Upper lobe of left lung (tissue), 6 donors: ENCODE data around the gene MSMO1. TPM values are rescaled to one million over a fixed set of nuclear protein-coding genes. Genes with fewer than 3 reads are reported as not detected.

Source experiments
- ATAC-seq, 2 donors: fragments of 200-7000 bp; cut with Tn5 transposase; one replicate each; pipeline ENCODE4 v1.9.1; 2022; ENCODE audit warnings: mild to moderate bottlenecking in 2 of 2, moderate library complexity in 2 of 2; ENCODE audit not compliant: low FRiP score in 2 of 2
- DNase-seq, 2 donors: peaks; one replicate each; pipeline ENCODE4 v3.0.0-alpha.2; 2019 to 2020
- H3K27ac ChIP-seq, 4 donors: fragments of 200-600 bp; sonication (generic); one replicate each; pipeline ENCODE4 v1.5.1; 2016 to 2019
- H3K27me3 ChIP-seq, 4 donors: fragments of 200-600 bp; sonication (generic); one replicate each; pipeline ENCODE4 v1.5.1; 2017 to 2019
- H3K36me3 ChIP-seq, 4 donors: fragments of 200-600 bp; sonication (generic); one replicate each; pipeline ENCODE4 v1.5.1; 2016 to 2019
- H3K4me1 ChIP-seq, 4 donors: fragments of 200-600 bp; sonication (generic); one replicate each; pipeline ENCODE4 v1.5.1; 2018 to 2019
- H3K4me3 ChIP-seq, 4 donors: fragments of 200-600 bp; sonication (generic); one replicate each; pipeline ENCODE4 v1.5.1; 2017 to 2019; ENCODE audit warnings: mild to moderate bottlenecking in 2 of 4, moderate library complexity in 1 of 4
- H3K9me3 ChIP-seq, 4 donors: fragments of 200-600 bp; sonication (generic); one replicate each; pipeline ENCODE4 v1.5.1; 2018 to 2019
- CTCF ChIP-seq, 6 experiments: fragments of 450-650 bp in 4 of 6; fragments of 200-600 bp in 2 of 6; sonication (generic) in 2 of 6; IDR thresholded peaks; one replicate each; pipeline ENCODE4 v1.5.1; 2016 to 2019; ENCODE audit warnings: antibody characterized with exemption in 6 of 6
- EP300 ChIP-seq, 4 donors: sonication (generic); formaldehyde crosslinking; IDR thresholded peaks; one replicate each; pipeline ENCODE4 v1.5.1; 2017; ENCODE audit warnings: antibody characterized with exemption in 4 of 4, control low read depth in 2 of 4
- POLR2A ChIP-seq, 4 donors: fragments of 450-650 bp; IDR thresholded peaks; one replicate each; pipeline ENCODE4 v1.5.1; 2016 to 2017; ENCODE audit warnings: antibody characterized with exemption in 4 of 4, mild to moderate bottlenecking in 2 of 4
- POLR2AphosphoS5 ChIP-seq, 2 donors: sonication (generic); formaldehyde crosslinking; IDR thresholded peaks; one replicate each; pipeline ENCODE4 v1.5.1; 2017; ENCODE audit warnings: antibody characterized with exemption in 2 of 2
- WGBS, 2 donors: methylation state at CpG; one replicate each; pipeline ENCODE4 v1.1.5; 2017 to 2018; 5-methylcytosine and 5-hydroxymethylcytosine counted together
- total RNA-seq, 6 donors: library from RNA; depleted of rRNA in 4 of 6; stranded (reverse); fragments of >200 nt in 4 of 6; gene quantifications; one replicate each; pipeline versions ENCODE4 v1.1.0 to v1.2.1, GENCODE V29; 2016 to 2021
- donor health status: DM: no; HTN: no; CAD: no; lungs with moderate emphysema.
- donor health status: DM: no; HTN: yes; CAD: no; lungs with severe emphysema.

MSMO1 gene
- total RNA-seq, 6 donors from 2014 or later, result 21.0 to 193 (median 125) TPM

GRCh38 chr4:165294907-165295306 lies 32.6 kb upstream of the MSMO1 start:
- Histone ChIP-seq H3K36me3 (peaks cover 0 to 27% (median 10%) of the 10 kb centered on the region in 4 donors), H3K4me1 (peaks cover 4 to 11% (median 11%) of the 10 kb centered on the region in 4 donors), H3K27ac (peak overlapping the region; percentile 27 to 66 (median 45)), H3K4me3 (no peak overlapping the region), H3K27me3 (no peaks in the 10 kb centered on the region), H3K9me3 (no peaks in the 10 kb centered on the region)
- no peak for TF ChIP-seq CTCF (IDR thresholded peaks at IDR 0.05)
- no peak for TF ChIP-seq POLR2A (IDR thresholded peaks at IDR 0.05)
- no peak for TF ChIP-seq POLR2AphosphoS5 (IDR thresholded peaks at IDR 0.05)
- TF ChIP-seq EP300 (IDR thresholded peaks at IDR 0.05), result no peak
- ATAC-seq (peak in 1 of 2 donors; percentile 53), DNase-seq (peak in 1 of 2 donors; percentile 27)
- WGBS, 2 donors, result 26 to 30% methylated on average over 5 of the region's 5 CpGs

GRCh38 chr4:165297626-165298025 lies 29.8 kb upstream of the MSMO1 start:
- H3K4me3 ChIP-seq, result no peak overlapping the region
- no peaks in the 10 kb centered on the region for H3K9me3 ChIP-seq
- 90 to 98% methylated on average over 8 of the region's 8 CpGs for WGBS, 2 donors
- peaks cover 12 to 18% (median 14%) of the 10 kb centered on the region in 4 donors for H3K4me1 ChIP-seq
- DNase-seq, result no peak
- no peak for TF ChIP-seq CTCF (IDR thresholded peaks at IDR 0.05)
- TF ChIP-seq POLR2AphosphoS5 (IDR thresholded peaks at IDR 0.05), result no peak
- no peak for TF ChIP-seq POLR2A (IDR thresholded peaks at IDR 0.05)
- TF ChIP-seq EP300 (IDR thresholded peaks at IDR 0.05), result no peak
- H3K36me3 ChIP-seq, result peaks cover 0 to 27% (median 11%) of the 10 kb centered on the region in 4 donors
- H3K27ac ChIP-seq, result no peak overlapping the region
- no peak for ATAC-seq
- H3K27me3 ChIP-seq, result no peaks in the 10 kb centered on the region

DNA sequence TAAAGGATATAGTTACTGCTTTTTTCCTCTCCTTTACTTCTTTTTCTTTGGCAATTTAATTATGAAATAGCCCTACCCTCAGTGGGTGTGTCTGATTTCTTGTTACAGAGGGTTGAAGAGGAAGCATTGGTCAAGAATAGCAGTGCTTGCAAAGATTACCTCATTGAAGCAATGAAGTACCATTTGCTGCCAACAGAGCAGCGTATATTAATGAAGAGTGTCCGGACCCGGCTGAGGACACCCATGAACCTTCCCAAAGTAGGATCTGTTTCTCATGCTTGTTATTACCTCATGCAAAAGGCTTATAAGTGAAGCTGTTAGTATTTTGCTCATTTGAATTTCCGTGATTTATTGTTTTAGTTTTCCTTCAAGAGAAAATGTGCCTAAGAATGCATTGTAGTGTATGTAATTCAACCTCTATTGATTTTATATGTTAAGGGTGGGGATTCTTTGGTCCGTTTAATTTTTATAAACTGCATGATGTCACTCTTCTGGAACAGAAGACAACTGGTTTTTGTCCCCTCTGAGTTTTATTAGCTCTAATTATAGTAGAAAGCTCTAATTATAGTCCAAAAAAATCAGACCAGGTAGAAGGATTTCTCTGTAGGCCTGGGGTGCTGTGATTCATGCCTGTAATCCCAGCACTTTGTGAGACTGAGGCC lies 27.9 kb upstream of the MSMO1 start:
- H3K4me1 ChIP-seq, result peaks cover 6 to 15% (median 9%) of the 10 kb centered on the region in 4 donors
- H3K27ac ChIP-seq, result peak overlapping the region in 3 of 4 donors; percentile 15 to 67 (median 34)
- no peaks in the 10 kb centered on the region for H3K9me3 ChIP-seq
- 70 to 71% methylated on average over 5 of the region's 5 CpGs for WGBS, 2 donors
- DNase-seq, result peak in 1 of 2 donors; percentile 28
- peak; percentile 69 to 79 for ATAC-seq
- TF ChIP-seq POLR2A (IDR thresholded peaks at IDR 0.05) (no peak), CTCF (IDR thresholded peaks at IDR 0.05) (peak in 4 of 6 experiments; percentile 22 to 50 (median 48)), EP300 (IDR thresholded peaks at IDR 0.05) (no peak), POLR2AphosphoS5 (IDR thresholded peaks at IDR 0.05) (no peak)
- H3K36me3 ChIP-seq, result peaks cover 0 to 27% (median 11%) of the 10 kb centered on the region in 4 donors
- H3K4me3 ChIP-seq, result no peak overlapping the region
- H3K27me3 ChIP-seq, result no peaks in the 10 kb centered on the region

GRCh38 chr4:165301833-165302232 lies 25.6 kb upstream of the MSMO1 start:
- ATAC-seq (peak in 1 of 2 donors; percentile 43), DNase-seq (peak in 1 of 2 donors; percentile 32)
- WGBS, 2 donors, result 0 to 8% methylated on average over 1 of the region's 1 CpG
- Histone ChIP-seq H3K4me3 (peak overlapping the region in 3 of 4 donors; percentile 4 to 38 (median 27)), H3K4me1 (peaks cover 3 to 7% (median 5%) of the 10 kb centered on the region in 4 donors), H3K27me3 (no peaks in the 10 kb centered on the region), H3K36me3 (peaks cover 0 to 25% (median 11%) of the 10 kb centered on the region in 4 donors), H3K9me3 (no peaks in the 10 kb centered on the region), H3K27ac (peak overlapping the region in 3 of 4 donors; percentile 5 to 64 (median 28))
- TF ChIP-seq EP300 (IDR thresholded peaks at IDR 0.05) (no peak), CTCF (IDR thresholded peaks at IDR 0.05) (no peak), POLR2A (IDR thresholded peaks at IDR 0.05) (no peak), POLR2AphosphoS5 (IDR thresholded peaks at IDR 0.05) (no peak)
